ENCODE measurements around the gene FAM20C. TPM values are rescaled to one million over a fixed set of nuclear protein-coding genes. Genes with fewer than 3 reads are reported as not detected.
A peak's percentile ranks its signal among the peaks of the same experiment; 100 is the strongest.

The FAM20C gene
- total RNA-seq, 2 donors from 2014 or later, result 13.7 to 19.9 TPM

DNA sequence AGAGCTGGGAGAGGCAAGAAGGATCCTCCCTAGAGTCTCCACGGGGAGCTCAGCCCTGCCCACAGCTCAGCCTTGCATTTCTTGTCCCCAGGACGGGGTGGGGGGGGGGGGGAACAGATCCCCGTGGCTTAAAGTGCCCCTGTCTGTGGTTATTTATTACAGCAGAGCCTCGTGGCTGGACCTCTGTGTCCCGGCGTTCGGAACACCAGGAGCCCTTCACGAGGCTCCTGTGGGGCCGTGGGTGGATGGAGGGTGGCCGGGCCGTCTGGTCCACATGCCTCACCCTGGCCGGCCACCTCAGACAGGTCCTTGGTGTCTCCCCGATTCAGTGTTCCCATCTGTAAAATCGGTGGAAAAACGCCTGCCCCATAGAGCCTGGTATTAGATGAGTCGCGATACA, 37.9 kb downstream of the FAM20C start:
- TF ChIP-seq CTCF (IDR thresholded peaks at IDR 0.05), result no peak
- no peaks in the 10 kb centered on the region for H3K9me3 ChIP-seq
- no peaks in the 10 kb centered on the region for H3K27me3 ChIP-seq
- no peak overlapping the region for H3K4me3 ChIP-seq
- no peak for DNase-seq (ENCODE audit: low spot score)
- H3K27ac ChIP-seq, result peak overlapping the region; percentile 64 to 74
- peaks cover 0 to 64% of the 10 kb centered on the region in 2 donors for H3K4me1 ChIP-seq
- no peaks in the 10 kb centered on the region for H3K36me3 ChIP-seq

GRCh38 chr7:231030-231857, 38.9 kb downstream of the FAM20C start:
- no peak overlapping the region for H3K27ac ChIP-seq
- no peaks in the 10 kb centered on the region for H3K27me3 ChIP-seq
- peaks cover 0 to 73% of the 10 kb centered on the region in 2 donors for H3K4me1 ChIP-seq
- DNase-seq (ENCODE audit: low spot score), result no peak
- peak in 1 of 2 donors; percentile 58 for TF ChIP-seq CTCF (IDR thresholded peaks at IDR 0.05)
- no peak overlapping the region for H3K4me3 ChIP-seq
- H3K36me3 ChIP-seq, result no peaks in the 10 kb centered on the region
- H3K9me3 ChIP-seq, result no peaks in the 10 kb centered on the region

DNA sequence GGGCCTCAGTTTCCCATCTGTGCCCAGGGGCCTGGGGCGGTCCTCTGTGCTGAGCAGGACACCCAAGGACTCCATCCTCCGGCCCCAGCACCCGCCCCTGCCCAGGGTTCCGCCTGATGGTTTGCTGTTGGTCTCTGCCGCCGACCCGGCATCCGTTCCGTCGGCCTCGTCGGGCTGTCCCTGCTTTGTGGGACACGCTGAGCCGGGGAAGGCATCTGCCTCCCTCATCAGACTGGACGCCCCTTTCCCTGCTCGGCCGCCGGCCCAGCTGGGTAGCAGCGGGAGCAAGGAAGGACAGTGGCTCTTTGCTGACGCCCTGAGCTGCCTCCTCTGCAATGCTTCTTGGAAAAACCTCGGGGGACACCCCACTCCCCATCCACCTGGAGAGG, 39.5 kb downstream of the FAM20C start:
- Histone ChIP-seq H3K4me3 (no peak overlapping the region), H3K9me3 (no peaks in the 10 kb centered on the region), H3K27ac (peak overlapping the region in 1 of 2 donors; percentile 13), H3K4me1 (peaks cover 0 to 75% of the 10 kb centered on the region in 2 donors), H3K36me3 (no peaks in the 10 kb centered on the region), H3K27me3 (no peaks in the 10 kb centered on the region)
- TF ChIP-seq CTCF (IDR thresholded peaks at IDR 0.05), result no peak
- DNase-seq (ENCODE audit: low spot score), result no peak

DNA sequence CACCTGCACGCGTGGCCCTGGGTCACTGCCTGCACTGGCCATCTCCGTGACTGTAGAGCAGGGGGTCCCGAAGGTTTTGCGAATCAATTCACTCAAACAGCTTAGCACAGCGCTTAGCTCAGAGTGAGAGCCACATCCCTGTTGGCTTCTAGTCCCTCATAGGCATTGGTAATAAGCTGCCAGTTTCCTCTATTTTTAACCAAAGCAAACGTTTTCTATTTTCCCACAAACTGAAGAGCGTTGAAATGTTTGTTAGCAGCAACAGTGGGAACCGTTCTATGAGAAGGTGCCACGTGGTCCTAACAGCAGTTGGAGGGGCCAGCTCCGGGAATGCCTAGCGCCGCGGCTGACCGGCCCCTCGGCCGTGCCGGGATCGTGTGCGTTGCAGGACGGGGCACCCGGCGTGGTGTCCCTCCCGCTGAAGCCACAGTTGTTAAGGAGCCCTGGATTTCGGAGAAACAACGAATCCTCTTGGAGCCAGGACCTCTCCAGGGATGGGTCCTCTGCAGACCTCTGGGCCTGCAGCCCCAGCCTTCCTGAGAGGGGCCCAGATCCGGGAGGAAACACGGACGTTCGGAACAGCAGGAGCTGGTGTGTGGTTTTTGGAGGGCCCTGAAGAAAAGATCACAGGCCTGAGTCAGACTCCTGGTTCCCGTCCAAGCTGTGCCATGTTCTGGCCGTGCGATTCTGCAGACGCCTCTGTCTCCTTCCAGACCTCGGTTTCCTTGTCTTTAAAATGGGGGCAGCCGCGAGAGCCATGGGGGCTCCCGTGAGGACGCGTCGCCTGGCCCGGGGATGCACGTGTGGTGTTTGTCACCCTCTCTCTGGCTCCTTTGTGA, 40.3 kb downstream of the FAM20C start:
- Histone ChIP-seq H3K27me3 (no peaks in the 10 kb centered on the region), H3K27ac (peak overlapping the region in 1 of 2 donors; percentile 66), H3K4me3 (no peak overlapping the region), H3K9me3 (no peaks in the 10 kb centered on the region), H3K4me1 (peaks cover 0 to 75% of the 10 kb centered on the region in 2 donors), H3K36me3 (no peaks in the 10 kb centered on the region)
- TF ChIP-seq CTCF (IDR thresholded peaks at IDR 0.05), result no peak
- DNase-seq (ENCODE audit: low spot score), result no peak

- H3K27me3 ChIP-seq, result no peaks in the 10 kb centered on the region
- peaks cover 0 to 73% of the 10 kb centered on the region in 2 donors for H3K4me1 ChIP-seq
- no peak for DNase-seq (ENCODE audit: low spot score)
- H3K9me3 ChIP-seq, result no peaks in the 10 kb centered on the region
- H3K27ac ChIP-seq, result peak overlapping the region; percentile 66 to 81
- no peak for TF ChIP-seq CTCF (IDR thresholded peaks at IDR 0.05)
- no peak overlapping the region for H3K4me3 ChIP-seq
- no peaks in the 10 kb centered on the region for H3K36me3 ChIP-seq
Observed at GRCh38 chr7:233249-234035, 41.1 kb downstream of the FAM20C start.
